ENCODE results near the gene DDIT3. TPM values are rescaled to one million over a fixed set of nuclear protein-coding genes. Genes with fewer than 3 reads are reported as not detected.

The DDIT3 gene
- total RNA-seq, 2 experiments from 2014 or later: 32.3 to 42.7 TPM

- intact Hi-C loops (cut with micrococcal nuclease; ENCODE audit: unreplicated experiment): no loop called here
- CTCF ChIA-PET (ENCODE audit: unreplicated experiment): no interaction called here
- no TSS peak for BruUV-seq (replicated peaks)
- no peaks in the 10 kb centered on the region for H4K20me1 ChIP-seq (ENCODE audit: insufficient read depth, low read length)
- no peaks in the 10 kb centered on the region for H3K9me3 ChIP-seq (ENCODE audit: low read length)
- POLR2A ChIA-PET: interaction anchor here (1.0 to 2.3 kb wide), 3 partner anchors 9 to 35 kb away, joined by 3 to 8 read pairs (median 3); no protein-coding TSS in a partner anchor
- no peak overlapping the region for H3K4me2 ChIP-seq (ENCODE audit: low read length)
- no peak for DNase-seq (ENCODE audit: low spot score)
- no peak overlapping the region for H3K4me3 ChIP-seq (ENCODE audit: low read depth, low read length, poor library complexity, severe bottlenecking)
- peaks cover 20% of the 10 kb centered on the region for H3K4me1 ChIP-seq (ENCODE audit: insufficient read depth, low read length, poor library complexity, severe bottlenecking)
- H2AFZ ChIP-seq (ENCODE audit: low read length): no peak overlapping the region
- no peak overlapping the region for H3K27ac ChIP-seq (ENCODE audit: low read depth, low read length, poor library complexity, severe bottlenecking)
- peaks cover 44% of the 10 kb centered on the region for H3K36me3 ChIP-seq (ENCODE audit: insufficient read depth, low read length)
- H3K79me2 ChIP-seq (ENCODE audit: insufficient read depth, low read depth, low read length): peaks cover 7% of the 10 kb centered on the region; the same call in 1 of the 2 replicates
- no peaks in the 10 kb centered on the region for H3K9me2 ChIP-seq (ENCODE audit: insufficient read depth, low read length)
- TF ChIP-seq EZH2phosphoT487 (IDR thresholded peaks at IDR 0.05; ENCODE audit: borderline replicate concordance, low read depth, low read length) (no peak), CTCF (conservative IDR thresholded peaks at IDR 0.05; ENCODE audit: low read length) (no peak)
Measured at GRCh38 chr12:57541001-57541400, 20.7 kb upstream of the DDIT3 start.

- Histone ChIP-seq H3K36me3 (ENCODE audit: insufficient read depth, low read length) (peaks cover 61% of the 10 kb centered on the region), H3K27ac (ENCODE audit: low read depth, low read length, poor library complexity, severe bottlenecking) (no peak overlapping the region), H3K9me2 (ENCODE audit: insufficient read depth, low read length) (no peaks in the 10 kb centered on the region), H3K4me1 (ENCODE audit: insufficient read depth, low read length, poor library complexity, severe bottlenecking) (peaks cover 12% of the 10 kb centered on the region), H3K79me2 (ENCODE audit: insufficient read depth, low read depth, low read length) (no peaks in the 10 kb centered on the region), H3K4me3 (ENCODE audit: low read depth, low read length, poor library complexity, severe bottlenecking) (no peak overlapping the region), H2AFZ (ENCODE audit: low read length) (no peak overlapping the region), H3K9me3 (ENCODE audit: low read length) (no peaks in the 10 kb centered on the region), H4K20me1 (ENCODE audit: insufficient read depth, low read length) (no peaks in the 10 kb centered on the region), H3K4me2 (ENCODE audit: low read length) (no peak overlapping the region)
- intact Hi-C loops (cut with micrococcal nuclease; ENCODE audit: unreplicated experiment): no loop called here
- BruUV-seq (replicated peaks): no TSS peak
- TF ChIP-seq CTCF (conservative IDR thresholded peaks at IDR 0.05; ENCODE audit: low read length): no peak
- no peak for TF ChIP-seq EZH2phosphoT487 (IDR thresholded peaks at IDR 0.05; ENCODE audit: borderline replicate concordance, low read depth, low read length)
- ChIA-PET CTCF (ENCODE audit: unreplicated experiment) (no interaction called here), POLR2A (interaction anchor here (0.5 to 0.6 kb wide), 2 partner anchors 74 to 88 kb away, joined by 3 to 4 read pairs; no protein-coding TSS in a partner anchor)
- no peak for DNase-seq (ENCODE audit: low spot score)
Measured at GRCh38 chr12:57539134-57539768, 18.9 kb upstream of the DDIT3 start.

- CTCF ChIA-PET (ENCODE audit: unreplicated experiment): no interaction called here
Measured at GRCh38 chr12:57536597-57536942, 16.3 kb upstream of the DDIT3 start.

More at GRCh38 chr12:57536597-57536942, 16.3 kb upstream of the DDIT3 start:
- Histone ChIP-seq H3K4me1 (ENCODE audit: insufficient read depth, low read length, poor library complexity, severe bottlenecking) (peaks cover 6% of the 10 kb centered on the region), H3K79me2 (ENCODE audit: insufficient read depth, low read depth, low read length) (no peaks in the 10 kb centered on the region), H3K9me3 (ENCODE audit: low read length) (no peaks in the 10 kb centered on the region), H3K36me3 (ENCODE audit: insufficient read depth, low read length) (peaks cover 85% of the 10 kb centered on the region), H4K20me1 (ENCODE audit: insufficient read depth, low read length) (no peaks in the 10 kb centered on the region), H3K27ac (ENCODE audit: low read depth, low read length, poor library complexity, severe bottlenecking) (no peak overlapping the region), H2AFZ (ENCODE audit: low read length) (no peak overlapping the region), H3K9me2 (ENCODE audit: insufficient read depth, low read length) (no peaks in the 10 kb centered on the region), H3K4me2 (ENCODE audit: low read length) (no peak overlapping the region), H3K4me3 (ENCODE audit: low read depth, low read length, poor library complexity, severe bottlenecking) (no peak overlapping the region)
- POLR2A ChIA-PET: interaction anchor here (0.6 kb wide), 1 partner anchor 15 kb away, joined by 6 read pairs; no protein-coding TSS in a partner anchor
- intact Hi-C loops (cut with micrococcal nuclease; ENCODE audit: unreplicated experiment): no loop called here
- TF ChIP-seq CTCF (conservative IDR thresholded peaks at IDR 0.05; ENCODE audit: low read length): no peak
- TF ChIP-seq EZH2phosphoT487 (IDR thresholded peaks at IDR 0.05; ENCODE audit: borderline replicate concordance, low read depth, low read length): no peak
- no peak for DNase-seq (ENCODE audit: low spot score)
- BruUV-seq (replicated peaks): no TSS peak
